Stromal cell of bone marrow (primary cell): ENCODE measurements around the gene CNTN2.

Source experiments
- DNase-seq: peaks from one replicate; pipeline ENCODE4 v3.0.0-alpha.2; 2012; ENCODE audit warnings: low read depth

The CNTN2 gene

GRCh38 chr1:205056956-205057568 lies 14.1 kb downstream of the CNTN2 start:
- DNase-seq, result no peak

DNA sequence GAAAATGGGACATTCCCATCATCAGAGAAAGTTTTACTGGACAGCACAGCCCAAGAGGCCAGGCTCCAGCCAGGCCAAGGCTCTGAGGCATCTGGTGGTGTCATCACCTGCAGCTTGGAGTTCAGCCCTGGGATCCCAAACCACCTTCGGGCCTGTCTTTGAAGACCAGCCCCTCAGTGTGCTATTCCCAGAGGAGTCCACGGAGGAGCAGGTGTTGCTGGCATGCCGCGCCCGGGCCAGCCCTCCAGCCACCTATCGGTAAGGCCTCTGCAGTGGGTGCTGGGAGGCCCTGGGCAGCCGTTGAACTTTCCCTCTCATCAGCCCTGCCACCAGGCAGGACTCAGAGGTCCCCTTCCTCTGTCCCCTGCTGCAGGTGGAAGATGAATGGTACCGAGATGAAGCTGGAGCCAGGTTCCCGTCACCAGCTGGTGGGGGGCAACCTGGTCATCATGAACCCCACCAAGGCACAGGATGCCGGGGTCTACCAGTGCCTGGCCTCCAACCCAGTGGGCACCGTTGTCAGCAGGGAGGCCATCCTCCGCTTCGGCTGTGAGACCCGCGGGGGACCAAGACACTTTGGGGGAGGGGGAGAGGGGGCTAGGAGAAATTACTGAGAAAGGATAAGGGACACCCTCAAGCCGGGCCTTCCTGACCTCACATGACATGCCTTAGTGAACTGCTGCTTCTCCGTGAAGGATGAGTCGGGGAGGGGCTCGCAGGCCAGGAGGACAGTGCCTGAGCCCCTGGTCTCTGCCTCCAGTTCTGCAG lies 15.0 kb downstream of the CNTN2 start:
- DNase-seq, result no peak

- DNase-seq, result no peak
Measured at GRCh38 chr1:205058853-205059252, 15.8 kb downstream of the CNTN2 start.

- DNase-seq, result no peak
Measured at GRCh38 chr1:205059660-205060059, 16.6 kb downstream of the CNTN2 start.

GRCh38 chr1:205060746-205061145 lies 17.7 kb downstream of the CNTN2 start:
- DNase-seq, result no peak

DNA sequence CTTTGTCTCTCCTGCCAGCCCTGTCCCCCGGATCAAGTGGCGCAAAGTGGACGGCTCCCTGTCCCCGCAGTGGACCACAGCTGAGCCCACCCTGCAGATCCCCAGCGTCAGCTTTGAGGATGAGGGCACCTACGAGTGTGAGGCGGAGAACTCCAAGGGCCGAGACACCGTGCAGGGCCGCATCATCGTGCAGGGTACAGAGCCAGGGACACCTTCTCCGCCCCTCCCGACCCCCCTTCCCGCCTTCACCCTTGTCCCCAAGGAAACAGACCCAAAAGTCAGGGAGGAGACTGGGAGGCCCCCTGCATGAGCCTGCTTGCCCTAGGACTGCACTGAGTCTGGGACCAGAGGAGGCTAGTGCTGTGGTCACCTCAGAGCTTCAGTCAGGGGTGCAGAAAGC lies 18.2 kb downstream of the CNTN2 start:
- no peak for DNase-seq

- no peak for DNase-seq
Measured at GRCh38 chr1:205061665-205062069, 18.7 kb downstream of the CNTN2 start.

GRCh38 chr1:205062319-205062718 lies 19.3 kb downstream of the CNTN2 start:
- no peak for DNase-seq

GRCh38 chr1:205062895-205063294 lies 19.9 kb downstream of the CNTN2 start:
- no peak for DNase-seq

GRCh38 chr1:205064301-205064700 lies 21.3 kb downstream of the CNTN2 start:
- no peak for DNase-seq

GRCh38 chr1:205064741-205065316 lies 21.8 kb downstream of the CNTN2 start:
- no peak for DNase-seq

GRCh38 chr1:205065666-205066065 lies 22.7 kb downstream of the CNTN2 start:
- DNase-seq, result no peak

DNA sequence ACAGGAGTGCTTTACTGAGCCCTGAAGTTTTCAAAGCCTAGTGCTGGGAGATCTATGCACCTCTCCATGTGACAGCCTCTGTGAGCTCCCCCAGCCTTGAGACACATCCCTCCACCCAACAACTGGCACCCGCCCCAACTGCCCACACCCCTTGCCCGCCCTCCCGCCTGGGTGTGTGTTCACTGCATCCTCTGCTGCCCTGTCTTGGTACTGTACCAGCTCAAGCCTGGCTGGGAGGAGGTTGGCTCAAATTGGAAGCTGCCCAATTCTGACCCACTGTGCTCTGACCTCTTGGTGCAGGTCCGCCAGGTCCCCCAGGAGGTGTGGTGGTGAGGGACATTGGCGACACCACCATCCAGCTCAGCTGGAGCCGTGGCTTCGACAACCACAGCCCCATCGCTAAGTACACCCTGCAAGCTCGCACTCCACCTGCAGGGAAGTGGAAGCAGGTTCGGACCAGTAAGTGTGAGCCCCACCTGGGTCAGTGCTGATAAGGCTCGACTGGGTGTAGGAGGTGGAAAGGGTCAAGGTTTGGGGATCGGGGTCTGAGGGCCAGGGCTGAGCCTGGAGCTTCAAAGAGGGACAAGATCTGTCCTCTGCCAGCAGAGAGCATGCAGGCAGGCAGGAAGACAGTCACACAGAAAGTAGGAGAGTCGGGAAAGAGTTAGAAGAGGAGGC lies 23.3 kb downstream of the CNTN2 start:
- no peak for DNase-seq

DNA sequence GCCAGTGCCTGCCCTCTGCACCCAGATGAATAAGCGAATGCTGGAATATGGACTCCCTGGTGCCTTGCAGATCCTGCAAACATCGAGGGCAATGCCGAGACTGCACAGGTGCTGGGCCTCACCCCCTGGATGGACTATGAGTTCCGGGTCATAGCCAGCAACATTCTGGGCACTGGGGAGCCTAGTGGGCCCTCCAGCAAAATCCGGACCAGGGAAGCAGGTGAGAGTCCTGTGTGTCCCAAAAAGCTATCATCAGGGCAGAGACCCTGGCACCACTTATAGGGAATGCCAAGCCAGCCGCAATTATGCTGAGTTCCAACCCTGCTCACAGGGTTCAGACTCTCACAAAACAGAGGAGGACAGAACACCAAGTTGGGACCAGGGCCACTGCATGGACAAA lies 24.0 kb downstream of the CNTN2 start:
- no peak for DNase-seq

GRCh38 chr1:205068001-205068400 lies 25.0 kb downstream of the CNTN2 start:
- no peak for DNase-seq

DNA sequence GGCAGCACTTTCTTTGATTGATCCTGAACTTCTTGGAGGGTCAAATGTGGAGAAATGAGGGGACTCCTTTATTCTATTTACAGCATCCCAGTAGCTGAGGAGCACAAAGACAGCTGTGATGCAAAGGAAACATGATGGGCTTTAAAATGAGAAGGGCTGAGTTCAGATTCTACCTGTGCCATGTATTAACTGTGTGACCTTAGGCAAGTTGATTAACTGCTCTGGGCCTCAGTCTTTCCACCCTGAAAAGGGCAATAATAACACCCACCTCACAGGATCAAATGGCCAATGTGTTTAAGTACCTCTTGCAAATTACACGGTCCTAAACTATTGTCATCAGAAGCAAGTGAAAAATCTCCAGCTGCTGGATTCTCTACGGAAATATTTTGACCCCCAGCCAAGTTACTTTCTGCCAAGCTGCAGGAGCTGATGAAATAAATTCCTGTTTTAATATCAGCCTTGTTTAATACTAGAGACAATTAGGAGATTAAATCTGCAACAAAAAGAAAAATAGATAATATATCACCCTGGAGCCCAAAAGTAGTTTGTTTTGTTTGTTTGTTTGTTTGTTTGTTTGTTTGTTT lies 25.5 kb downstream of the CNTN2 start:
- no peak for DNase-seq

GRCh38 chr1:205069371-205070125 lies 26.5 kb downstream of the CNTN2 start:
- DNase-seq, result no peak

DNA sequence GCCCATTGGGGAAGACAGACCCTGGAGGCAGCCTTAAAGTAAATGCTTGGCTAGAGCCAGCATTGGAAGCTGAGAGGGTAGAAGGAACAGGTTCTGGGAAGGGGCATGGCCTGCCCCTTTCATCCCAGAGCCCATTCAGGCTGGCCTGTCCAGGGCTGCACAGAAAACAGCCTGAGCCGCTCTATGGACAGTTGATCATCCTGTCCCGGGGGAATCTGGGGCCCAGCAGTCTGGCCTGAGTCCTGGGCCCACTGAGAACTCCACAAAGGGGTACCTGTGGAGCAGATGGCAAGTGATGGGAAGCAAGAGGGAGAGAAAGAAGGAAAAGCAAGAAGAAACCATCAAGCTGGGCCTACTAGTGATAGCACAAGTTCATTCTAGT lies 28.0 kb downstream of the CNTN2 start:
- DNase-seq, result no peak

GRCh38 chr1:205071801-205072200 lies 28.8 kb downstream of the CNTN2 start:
- DNase-seq, result no peak

GRCh38 chr1:205072286-205072685 lies 29.3 kb downstream of the CNTN2 start:
- no peak for DNase-seq

GRCh38 chr1:205072881-205073280 lies 29.9 kb downstream of the CNTN2 start:
- DNase-seq, result no peak

GRCh38 chr1:205073511-205073910 lies 30.5 kb downstream of the CNTN2 start:
- DNase-seq, result no peak
